Activated CD4-positive, alpha-beta T cell treated with anti-CD3 and anti-CD28 coated beads for 36 hours (primary cell): ENCODE data around the gene PKD2. TPM values are rescaled to one million over a fixed set of nuclear protein-coding genes. Genes with fewer than 3 reads are reported as not detected.
"Not testable (repeated sequence)": the region's sequence is repeated elsewhere in the genome, so short reads cannot be mapped to it uniquely, and the experiment has no call there.

Experiments
- ATAC-seq: fragments of 200-7000 bp; cut with Tn5 transposase; one replicate; pipeline ENCODE4 v1.10.0; 2021; ENCODE audit warnings: mild to moderate bottlenecking, moderate library complexity
- CTCF ChIA-PET: fragments of 350-600 bp; sonication (Branson Sonifier 250); formaldehyde crosslinking; loops from one replicate; lab custom pipeline; 2021; ENCODE audit warnings: antibody characterized with exemption; lab: Charles Lee
- POLR2A ChIA-PET: fragments of 350-600 bp; sonication (Branson Sonifier 250); formaldehyde crosslinking; loops from one replicate; lab custom pipeline; 2021; ENCODE audit warnings: antibody characterized with exemption, inconsistent platforms; lab: Charles Lee
- DNase-seq: peaks from one replicate; pipeline ENCODE4 v3.0.0-alpha.2; 2020
- H3K27ac Mint-ChIP-seq: one replicate; pipeline ENCODE4 v1.8.0; 2021; ENCODE audit warnings: mixed read lengths
- H3K27me3 Mint-ChIP-seq: one replicate; pipeline ENCODE4 v1.8.0; 2021; ENCODE audit warnings: mixed read lengths
- H3K36me3 Mint-ChIP-seq: one replicate; pipeline ENCODE4 v1.8.0; 2021; ENCODE audit warnings: low read depth, mixed read lengths
- H3K4me1 Mint-ChIP-seq: one replicate; pipeline ENCODE4 v1.8.0; 2021; ENCODE audit warnings: mixed read lengths
- H3K4me3 Mint-ChIP-seq: one replicate; pipeline ENCODE4 v1.8.0; 2021; ENCODE audit warnings: mild to moderate bottlenecking, moderate library complexity, mixed read lengths
- H3K9me3 Mint-ChIP-seq: one replicate; pipeline ENCODE4 v1.8.0; 2021; ENCODE audit warnings: low read depth, mixed read lengths
- intact Hi-C, 2 experiments: fragments of 100-400 bp; cut with DNase I in 1 of 2; cut with micrococcal nuclease in 1 of 2; formaldehyde crosslinking; loops; one replicate each; pipeline versions ENCODE4 v1.14.2 to v1.15.1; 2022 to 2024; cut with DNase I, micrococcal nuclease
- total RNA-seq, 2 experiments: library from RNA; stranded (reverse); gene quantifications; one replicate each; pipeline ENCODE4 v1.2.3, GENCODE V29; 2021

PKD2 gene
- total RNA-seq, 2 experiments from 2014 or later: 4.1 to 5.0 TPM

GRCh38 chr4:88115587-88115986 lies 108.2 kb downstream of the PKD2 start:
- Mint-ChIP-seq H3K9me3 (peaks cover 12% of the 10 kb centered on the region), H3K27ac (no peak overlapping the region), H3K4me1 (no peaks in the 10 kb centered on the region), H3K27me3 (no peaks in the 10 kb centered on the region), H3K36me3 (peaks cover 6% of the 10 kb centered on the region), H3K4me3 (no peak overlapping the region)
- no peak for ATAC-seq
- ChIA-PET CTCF (no interaction called here), POLR2A (no interaction called here)
- no peak for DNase-seq
- intact Hi-C loops: no loop called here

- Mint-ChIP-seq H3K36me3 (peaks cover 9% of the 10 kb centered on the region), H3K9me3 (peaks cover 13% of the 10 kb centered on the region), H3K4me1 (no peaks in the 10 kb centered on the region), H3K27ac (no peak overlapping the region), H3K27me3 (peaks cover 5% of the 10 kb centered on the region), H3K4me3 (no peak overlapping the region)
- intact Hi-C loops: no loop called here
- ChIA-PET CTCF (interaction anchor here (0.8 kb wide), 1 partner anchor 10 kb away, joined by 4 read pairs; no protein-coding TSS in a partner anchor), POLR2A (no interaction called here)
- no peak for DNase-seq
- ATAC-seq: no peak
Measured at GRCh38 chr4:88119943-88120342, 112.5 kb downstream of the PKD2 start.

GRCh38 chr4:88122260-88122659 lies 114.8 kb downstream of the PKD2 start:
- DNase-seq, H3K4me3 Mint-ChIP-seq, H3K27me3 Mint-ChIP-seq: not testable (repeated sequence)

More at GRCh38 chr4:88122260-88122659, 114.8 kb downstream of the PKD2 start:
- POLR2A ChIA-PET, H3K4me1 Mint-ChIP-seq, CTCF ChIA-PET, H3K27ac Mint-ChIP-seq, intact Hi-C loops, ATAC-seq, H3K36me3 Mint-ChIP-seq: not testable (repeated sequence)
- peaks cover 13% of the 10 kb centered on the region for H3K9me3 Mint-ChIP-seq

Other genes starting within 250 kb of the PKD2 start
- not detected for gene IBSP, start 208.1 kb upstream of the PKD2 start, total RNA-seq
- not detected for gene MEPE, start 174.7 kb upstream of the PKD2 start, total RNA-seq
- gene SPP1, start 31.9 kb upstream of the PKD2 start, total RNA-seq: not detected
- under 1 TPM; 0.33 to 0.39 TPM for gene ABCG2, start 151.0 kb downstream of the PKD2 start, total RNA-seq